Spleen (tissue), 7 donors: ENCODE measurements around the gene MAP1LC3B.

Source experiments
- CTCF ChIP-seq, 11 experiments: fragments of 200-600 bp in 7 of 11; fragments of 450-650 bp in 4 of 11; sonication (generic) in 4 of 11; IDR thresholded peaks in 8 of 11; conservative IDR thresholded peaks in 3 of 11; 1 replicate in 7 of 11; 2 replicates in 4 of 11; pipeline versions ENCODE4 v1.4.0 to v1.8.0; 2016 to 2021; ENCODE audit warnings: antibody characterized with exemption in 11 of 11, inconsistent platforms in 4 of 11, mild to moderate bottlenecking in 1 of 11
- POLR2AphosphoS5 ChIP-seq, 3 donors: sonication (generic); formaldehyde crosslinking; IDR thresholded peaks; one replicate each; pipeline ENCODE4 v1.5.1; 2017; ENCODE audit warnings: antibody characterized with exemption in 3 of 3
- donor health status: DM: no; HTN: no; CAD: no; lungs with moderate emphysema.
- donor health status: DM: no; HTN: no; CAD: no.
- donor health status: DM: no; HTN: no; CAD: no.

- TF ChIP-seq POLR2AphosphoS5 (IDR thresholded peaks at IDR 0.05) (no peak), CTCF (IDR thresholded peaks at IDR 0.05 in 8 of 11, conservative IDR thresholded peaks at IDR 0.05 in 3 of 11) (no peak)
Measured at GRCh38 chr16:87441886-87442580, 49.9 kb downstream of the MAP1LC3B start.
